PC-9 (cell line): Measurements from ENCODE around the gene CASQ2.

ENCODE experiments used
- CTCF ChIP-seq: fragments of 200-600 bp; sonication (generic); conservative IDR thresholded peaks from 2 replicates; pipeline ENCODE4 v1.6.1; 2017; ENCODE audit warnings: mixed run types, antibody characterized with exemption, mild to moderate bottlenecking, moderate library complexity
- EZH2 ChIP-seq: fragments of 200-600 bp; sonication (generic); IDR thresholded peaks from 2 replicates; pipeline ENCODE4 v1.8.0; 2017; ENCODE audit warnings: antibody characterized with exemption, low read depth

- no peak for TF ChIP-seq EZH2
- TF ChIP-seq CTCF = peak; percentile 66
These were observed 51.0 kb downstream of the CASQ2 start for GRCh38 chr1:115717541-115717940.
